Epithelial cell of proximal tubule (primary cell): ENCODE data around the gene CHAD. TPM values are rescaled to one million over a fixed set of nuclear protein-coding genes. Genes with fewer than 3 reads are reported as not detected.

Experiments used
- DNase-seq: peaks from one replicate; pipeline ENCODE4 v3.0.0-alpha.2; 2011; ENCODE audit warnings: low read depth
- H3K4me3 ChIP-seq: 2 replicates; pipeline ENCODE4 v1.5.1; 2011; ENCODE audit warnings: low read depth, mild to moderate bottlenecking, low read length
- CTCF ChIP-seq: conservative IDR thresholded peaks from 2 replicates; pipeline ENCODE4 v1.5.1; 2012; ENCODE audit warnings: low read depth, mild to moderate bottlenecking, low read length
- total RNA-seq: library from RNA; depleted of rRNA; stranded (reverse); fragments of >200 nt; gene quantifications from 2 replicates; pipeline ENCODE4 v1.2.3, GENCODE V29; 2015

Gene CHAD
- total RNA-seq, 1 donor from 2014 or later: not detected

DNA sequence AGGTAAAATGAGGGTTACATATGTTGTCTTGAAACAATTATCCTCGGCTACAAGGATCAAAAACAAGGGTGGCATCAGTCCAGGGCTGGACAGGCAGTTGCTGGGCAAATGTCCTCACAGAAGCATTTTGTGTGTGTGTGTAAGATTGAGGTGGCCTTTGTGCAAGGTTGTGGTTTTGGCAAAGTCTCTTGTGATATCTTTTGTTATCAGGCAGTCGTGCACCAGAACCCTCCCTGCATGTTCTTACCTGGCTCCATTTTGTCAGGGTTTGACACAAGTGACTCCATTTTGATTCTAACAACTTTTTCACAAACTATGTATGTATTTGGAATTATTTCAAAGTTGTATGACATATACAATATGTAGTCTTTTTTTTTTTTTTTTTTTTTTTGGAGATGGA lies 20.0 kb downstream of the CHAD start:
- no peak for DNase-seq
- no peak overlapping the region for H3K4me3 ChIP-seq
- no peak for TF ChIP-seq CTCF

- H3K4me3 ChIP-seq: no peak overlapping the region
- no peak for TF ChIP-seq CTCF
- no peak for DNase-seq
Measured at GRCh38 chr17:50447870-50448595, 20.6 kb downstream of the CHAD start.

DNA sequence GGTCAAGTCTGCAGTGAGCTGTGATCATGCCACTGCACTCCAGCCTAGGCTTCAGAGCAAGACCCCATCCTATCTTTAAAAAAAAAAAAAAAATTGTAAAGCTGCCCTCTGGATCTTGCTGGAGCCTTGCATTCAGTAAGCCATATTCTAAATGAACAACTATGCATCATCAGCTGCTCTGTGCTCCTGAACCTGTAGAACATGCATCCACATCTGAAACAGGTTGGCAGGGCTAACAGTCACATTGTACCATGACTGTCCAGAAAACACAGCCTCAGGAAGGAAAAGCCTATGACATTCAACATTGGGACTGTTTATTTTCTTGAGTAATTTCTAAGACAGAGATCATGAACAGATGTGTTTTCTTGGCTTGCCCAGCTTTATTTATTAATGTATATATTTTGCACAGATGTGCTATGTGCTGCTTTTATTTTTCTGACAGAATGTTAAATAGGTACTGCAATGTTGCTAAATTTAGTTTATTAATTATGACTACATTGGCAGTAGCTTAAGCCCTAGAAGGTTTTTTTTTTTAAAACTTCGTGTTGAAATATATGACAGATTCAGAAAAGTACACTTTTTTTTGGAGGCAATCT lies 22.9 kb downstream of the CHAD start:
- DNase-seq: no peak
- H3K4me3 ChIP-seq: no peak overlapping the region
- TF ChIP-seq CTCF: no peak

DNA sequence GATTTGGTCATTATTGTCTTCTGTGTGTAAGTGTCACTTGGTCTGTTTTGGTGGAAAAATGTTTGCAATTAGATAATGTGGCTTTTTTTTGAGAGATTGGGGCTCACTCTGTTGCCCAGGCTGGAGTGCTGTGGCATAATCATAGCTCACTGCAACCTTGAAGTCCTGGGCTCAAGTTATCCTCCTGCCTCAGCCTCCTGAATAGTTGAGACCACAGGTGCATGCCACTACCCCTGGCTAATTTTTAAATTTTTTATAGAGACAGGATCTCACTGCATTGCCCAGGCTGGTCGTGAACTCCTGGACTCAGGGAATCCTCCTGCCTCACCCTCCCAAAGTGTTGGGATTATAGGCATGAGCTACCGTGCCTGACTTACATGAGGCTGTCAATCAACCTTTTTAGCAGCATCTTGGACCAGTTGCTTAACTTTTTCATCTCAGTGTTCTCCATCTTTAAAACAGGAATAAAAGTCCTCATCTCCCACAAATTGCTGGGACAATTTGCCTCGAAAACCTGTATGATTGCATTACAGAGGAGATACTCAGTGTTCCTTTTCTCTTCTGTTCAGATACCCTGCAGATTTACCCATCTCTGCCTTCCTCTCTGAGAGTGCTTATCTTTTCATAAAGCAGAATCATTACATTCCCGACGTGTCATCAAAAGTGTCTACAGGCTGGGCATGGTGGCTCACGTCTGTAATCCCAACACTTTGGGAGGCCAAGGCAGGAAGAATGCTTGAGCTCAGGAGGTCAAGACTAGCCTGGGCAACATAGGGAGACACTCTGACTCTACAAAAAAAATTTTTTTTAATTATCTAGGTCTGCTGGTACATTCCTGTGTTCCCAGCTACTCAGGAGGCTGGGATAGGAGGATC lies 23.6 kb downstream of the CHAD start:
- no peak for DNase-seq
- TF ChIP-seq CTCF: no peak
- H3K4me3 ChIP-seq: no peak overlapping the region

- no peak overlapping the region for H3K4me3 ChIP-seq
- DNase-seq: no peak
- TF ChIP-seq CTCF: no peak
Measured at GRCh38 chr17:50443505-50443974, 25.1 kb downstream of the CHAD start.

DNA sequence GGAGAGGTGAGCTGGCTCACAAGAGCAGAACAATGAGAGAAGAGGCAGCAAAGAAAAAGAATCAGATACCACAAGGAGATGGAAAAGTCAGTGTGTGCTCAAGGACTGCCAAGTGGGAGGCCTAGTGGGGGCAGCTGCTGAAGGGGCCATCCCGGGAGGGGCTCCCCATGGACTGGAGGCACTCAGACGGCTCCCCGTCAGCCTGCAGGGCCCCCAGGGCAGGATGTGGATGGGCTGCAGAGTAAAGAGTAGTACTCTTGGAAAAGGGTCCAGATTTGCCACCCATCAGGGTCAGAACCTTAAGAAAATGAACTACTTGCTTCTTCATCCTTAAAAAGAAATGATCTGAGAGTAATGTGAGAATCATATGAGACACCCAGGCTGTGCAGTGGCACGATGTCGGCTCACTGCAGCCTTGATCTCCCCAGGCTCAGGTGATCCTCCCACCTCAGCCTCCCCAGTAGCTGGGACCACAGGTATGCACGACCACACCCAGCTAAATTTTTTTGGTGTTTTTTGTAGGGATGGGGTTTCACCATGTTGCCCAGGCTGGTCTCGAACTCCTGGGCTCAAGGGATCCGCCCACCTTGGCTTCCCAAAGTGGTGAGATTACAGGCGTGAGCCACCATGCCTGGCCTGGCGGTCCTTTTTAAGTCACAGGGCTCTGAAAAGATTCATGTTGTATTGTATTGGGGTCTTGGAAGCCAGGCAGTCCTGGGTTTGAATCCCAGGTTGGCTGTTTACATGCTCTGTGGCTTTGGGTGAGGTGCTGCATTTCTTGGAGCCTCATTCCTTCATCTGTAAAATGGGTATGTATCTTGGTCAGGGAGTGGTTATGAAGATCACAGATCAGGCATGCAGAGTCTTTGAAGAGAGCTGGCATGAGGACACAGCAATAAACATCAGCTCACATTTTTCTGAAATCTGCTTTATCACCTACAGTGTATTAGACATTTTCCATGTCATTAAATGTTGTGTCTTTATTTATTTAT lies 27.5 kb downstream of the CHAD start:
- TF ChIP-seq CTCF: no peak
- DNase-seq: no peak
- H3K4me3 ChIP-seq: no peak overlapping the region
